ENCODE results near the gene ABCA3. TPM values are rescaled to one million over a fixed set of nuclear protein-coding genes. Genes with fewer than 3 reads are reported as not detected.

Gene ABCA3
- polyA plus RNA-seq, 1 donor, result 4.7 TPM

- no peaks in the 10 kb centered on the region for H3K27me3 ChIP-seq (ENCODE audit: control insufficient read depth, insufficient read depth, low read length)
- no CpG with 5 or more reads among the region's 11 CpGs for WGBS (ENCODE audit: insufficient coverage, low lambda C conversion rate)
- no peak overlapping the region for H3K27ac ChIP-seq (ENCODE audit: low read length)
- peaks cover 8% of the 10 kb centered on the region for H3K4me1 ChIP-seq (ENCODE audit: control insufficient read depth, insufficient read depth, low read length)
- no peaks in the 10 kb centered on the region for H3K9me3 ChIP-seq (ENCODE audit: control insufficient read depth, low read depth, low read length)
- no peak overlapping the region for H3K4me3 ChIP-seq (ENCODE audit: low read length)
- DNase-seq, result no peak
- peaks cover 55% of the 10 kb centered on the region for H3K36me3 ChIP-seq (ENCODE audit: control insufficient read depth, insufficient read depth, low read length)
Observed at GRCh38 chr16:2253293-2253692, 87.2 kb downstream of the ABCA3 start.

DNA sequence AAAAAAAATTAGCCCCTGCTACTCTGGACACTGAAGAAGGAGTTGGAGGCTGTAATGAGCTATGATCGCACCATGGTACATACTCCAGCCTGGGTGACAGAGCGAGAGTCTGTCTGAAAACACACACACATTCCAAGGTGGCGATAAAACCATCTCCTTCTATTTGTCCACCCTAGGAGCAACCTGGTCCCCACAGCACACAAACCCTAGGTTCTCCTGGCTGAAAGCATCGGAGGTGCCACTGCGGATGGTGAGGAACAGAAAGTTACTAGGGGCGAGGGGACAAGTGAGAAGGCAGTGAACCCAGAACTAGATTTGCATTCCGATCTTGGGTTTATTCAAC lies 87.8 kb downstream of the ABCA3 start:
- Histone ChIP-seq H3K27ac (ENCODE audit: low read length) (no peak overlapping the region), H3K4me3 (ENCODE audit: low read length) (no peak overlapping the region), H3K9me3 (ENCODE audit: control insufficient read depth, low read depth, low read length) (no peaks in the 10 kb centered on the region), H3K36me3 (ENCODE audit: control insufficient read depth, insufficient read depth, low read length) (peaks cover 51% of the 10 kb centered on the region), H3K4me1 (ENCODE audit: control insufficient read depth, insufficient read depth, low read length) (peaks cover 8% of the 10 kb centered on the region), H3K27me3 (ENCODE audit: control insufficient read depth, insufficient read depth, low read length) (no peaks in the 10 kb centered on the region)
- no peak for DNase-seq
- 100% methylated on average over 1 of the region's 7 CpGs for WGBS (ENCODE audit: insufficient coverage, low lambda C conversion rate)

GRCh38 chr16:2251296-2252111 lies 89.0 kb downstream of the ABCA3 start, which contains the start of gene ECI1:
Gene ECI1 (minus strand): TSS chr16:2251587. CDS start chr16:2251566, 21 bp downstream.
- no CpG with 5 or more reads among the region's 88 CpGs for WGBS (ENCODE audit: insufficient coverage, low lambda C conversion rate)

DNA sequence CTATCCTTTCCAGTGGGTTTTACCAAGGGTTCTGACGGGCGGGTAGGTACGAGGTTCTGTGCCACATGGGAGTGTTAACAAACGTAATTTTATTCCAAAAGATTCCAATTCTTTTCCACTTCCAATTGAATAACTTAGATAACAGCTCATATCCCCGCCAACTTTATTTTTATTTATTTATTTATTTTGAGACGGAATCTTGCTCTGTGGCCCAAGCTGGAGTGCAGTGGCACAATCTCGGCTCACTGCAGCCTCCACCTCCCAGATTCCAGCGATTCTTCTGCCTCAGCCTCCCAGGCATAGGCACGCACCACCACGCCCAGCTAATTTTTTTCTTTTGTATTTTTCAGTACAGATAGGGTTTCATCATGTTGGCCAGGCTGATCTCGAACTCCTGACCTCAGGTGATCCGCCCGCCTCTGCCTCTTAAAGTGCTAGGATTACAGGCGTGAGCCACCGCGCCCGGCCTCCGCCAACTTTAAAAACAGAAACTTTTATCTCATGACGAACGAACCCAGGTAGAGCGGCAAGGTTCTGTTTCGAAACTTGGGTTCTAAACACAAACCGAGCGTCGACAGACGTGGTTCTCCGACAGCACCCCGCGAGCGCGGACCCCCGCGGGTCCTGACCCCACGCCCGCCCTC lies 89.8 kb downstream of the ABCA3 start:
- H3K36me3 ChIP-seq (ENCODE audit: control insufficient read depth, insufficient read depth, low read length), result peaks cover 44% of the 10 kb centered on the region

More at GRCh38 chr16:2251296-2252111, 89.0 kb downstream of the ABCA3 start, which contains the start of gene ECI1:
- no peaks in the 10 kb centered on the region for H3K27me3 ChIP-seq (ENCODE audit: control insufficient read depth, insufficient read depth, low read length)
- H3K4me1 ChIP-seq (ENCODE audit: control insufficient read depth, insufficient read depth, low read length), result peaks cover 8% of the 10 kb centered on the region
- DNase-seq, result peak; percentile 91 to 96
- peak within 1 kb of the TSS; percentile 68 for H3K4me3 ChIP-seq (ENCODE audit: low read length)
- H3K9me3 ChIP-seq (ENCODE audit: control insufficient read depth, low read depth, low read length), result no peaks in the 10 kb centered on the region
- peak within 1 kb of the TSS; percentile 80 for H3K27ac ChIP-seq (ENCODE audit: low read length)
- H3K36me3 ChIP-seq (ENCODE audit: control insufficient read depth, insufficient read depth, low read length), result peaks cover 44% of the 10 kb centered on the region

DNA sequence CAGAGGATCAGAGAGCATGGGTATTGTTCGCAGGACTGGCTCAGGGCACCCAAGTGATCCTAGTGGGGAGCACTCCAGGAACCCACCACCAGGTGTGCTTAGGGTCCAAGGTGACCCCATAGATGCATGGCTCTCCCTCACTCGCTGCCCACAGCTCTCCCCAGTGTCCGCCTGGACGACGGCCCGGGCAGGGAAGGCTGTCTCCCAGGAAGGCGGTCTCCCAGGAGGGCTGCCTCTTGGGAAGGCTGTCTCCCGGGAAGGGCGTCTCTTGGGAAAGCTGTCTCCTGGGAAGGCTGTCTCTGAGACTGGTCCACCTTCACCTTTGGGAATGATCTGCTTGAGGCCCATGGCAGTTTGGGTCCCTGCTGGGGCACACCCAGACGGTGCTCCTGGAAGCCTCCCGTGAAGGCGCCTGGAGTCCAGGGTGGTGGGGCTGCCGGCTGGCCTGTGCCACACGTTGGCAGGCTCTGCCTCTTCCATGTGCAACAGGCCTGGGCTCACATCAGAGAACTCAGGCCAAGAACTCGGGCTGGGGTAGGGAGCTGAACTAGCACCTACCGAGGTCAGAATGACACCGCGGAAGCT lies 94.1 kb downstream of the ABCA3 start:
- peaks cover 54% of the 10 kb centered on the region for H3K36me3 ChIP-seq (ENCODE audit: control insufficient read depth, insufficient read depth, low read length)
- no peaks in the 10 kb centered on the region for H3K9me3 ChIP-seq (ENCODE audit: control insufficient read depth, low read depth, low read length)
- no CpG with 5 or more reads among the region's 18 CpGs for WGBS (ENCODE audit: insufficient coverage, low lambda C conversion rate)
- H3K27ac ChIP-seq (ENCODE audit: low read length), result no peak overlapping the region
- no peaks in the 10 kb centered on the region for H3K4me1 ChIP-seq (ENCODE audit: control insufficient read depth, insufficient read depth, low read length)
- DNase-seq, result no peak
- no peak overlapping the region for H3K4me3 ChIP-seq (ENCODE audit: low read length)
- no peaks in the 10 kb centered on the region for H3K27me3 ChIP-seq (ENCODE audit: control insufficient read depth, insufficient read depth, low read length)

More for the DNA sequence above, 89.8 kb downstream of the ABCA3 start:
- Histone ChIP-seq H3K9me3 (ENCODE audit: control insufficient read depth, low read depth, low read length) (no peaks in the 10 kb centered on the region), H3K27me3 (ENCODE audit: control insufficient read depth, insufficient read depth, low read length) (no peaks in the 10 kb centered on the region), H3K4me3 (ENCODE audit: low read length) (peak overlapping the region; percentile 68), H3K4me1 (ENCODE audit: control insufficient read depth, insufficient read depth, low read length) (peaks cover 8% of the 10 kb centered on the region), H3K27ac (ENCODE audit: low read length) (peak overlapping the region; percentile 80)
- DNase-seq, result no peak
- 16% methylated on average over 4 of the region's 35 CpGs for WGBS (ENCODE audit: insufficient coverage, low lambda C conversion rate)

GRCh38 chr16:2244926-2245795 lies 95.4 kb downstream of the ABCA3 start:
- Histone ChIP-seq H3K27ac (ENCODE audit: low read length) (no peak overlapping the region), H3K36me3 (ENCODE audit: control insufficient read depth, insufficient read depth, low read length) (peaks cover 54% of the 10 kb centered on the region), H3K4me1 (ENCODE audit: control insufficient read depth, insufficient read depth, low read length) (no peaks in the 10 kb centered on the region), H3K4me3 (ENCODE audit: low read length) (no peak overlapping the region), H3K27me3 (ENCODE audit: control insufficient read depth, insufficient read depth, low read length) (no peaks in the 10 kb centered on the region), H3K9me3 (ENCODE audit: control insufficient read depth, low read depth, low read length) (no peaks in the 10 kb centered on the region)
- DNase-seq, result no peak
- WGBS (ENCODE audit: insufficient coverage, low lambda C conversion rate), result 100% methylated on average over 3 of the region's 30 CpGs

GRCh38 chr16:2244301-2244700 lies 96.2 kb downstream of the ABCA3 start:
- no peaks in the 10 kb centered on the region for H3K27me3 ChIP-seq (ENCODE audit: control insufficient read depth, insufficient read depth, low read length)
- WGBS (ENCODE audit: insufficient coverage, low lambda C conversion rate), result no CpG with 5 or more reads among the region's 17 CpGs
- no peak for DNase-seq
- no peaks in the 10 kb centered on the region for H3K9me3 ChIP-seq (ENCODE audit: control insufficient read depth, low read depth, low read length)
- H3K27ac ChIP-seq (ENCODE audit: low read length), result no peak overlapping the region
- no peaks in the 10 kb centered on the region for H3K4me1 ChIP-seq (ENCODE audit: control insufficient read depth, insufficient read depth, low read length)
- no peak overlapping the region for H3K4me3 ChIP-seq (ENCODE audit: low read length)
- H3K36me3 ChIP-seq (ENCODE audit: control insufficient read depth, insufficient read depth, low read length), result peaks cover 54% of the 10 kb centered on the region

DNA sequence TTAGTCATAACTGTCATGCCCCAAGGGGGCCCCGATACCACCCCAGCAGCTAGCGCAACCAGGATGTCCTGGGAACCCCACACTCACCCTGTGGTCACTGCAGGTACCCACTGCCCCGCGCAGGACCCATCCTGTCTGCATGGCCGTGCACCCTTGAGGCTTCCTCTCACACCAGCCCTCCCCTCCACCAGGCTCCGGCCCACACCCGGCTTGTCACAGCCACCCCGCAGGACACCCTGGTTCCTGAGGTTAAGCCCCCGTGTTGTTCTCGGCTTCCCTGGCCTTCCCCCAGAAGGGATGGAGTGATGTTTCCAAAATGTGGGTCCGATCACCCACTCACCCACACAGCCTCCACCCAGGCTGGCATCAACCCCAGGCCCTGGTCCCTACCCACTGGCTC lies 96.7 kb downstream of the ABCA3 start:
- H3K4me1 ChIP-seq (ENCODE audit: control insufficient read depth, insufficient read depth, low read length), result no peaks in the 10 kb centered on the region
- no CpG with 5 or more reads among the region's 11 CpGs for WGBS (ENCODE audit: insufficient coverage, low lambda C conversion rate)
- H3K4me3 ChIP-seq (ENCODE audit: low read length), result no peak overlapping the region
- H3K9me3 ChIP-seq (ENCODE audit: control insufficient read depth, low read depth, low read length), result no peaks in the 10 kb centered on the region
- no peak for DNase-seq
- H3K27ac ChIP-seq (ENCODE audit: low read length), result no peak overlapping the region
- H3K36me3 ChIP-seq (ENCODE audit: control insufficient read depth, insufficient read depth, low read length), result peaks cover 52% of the 10 kb centered on the region
- H3K27me3 ChIP-seq (ENCODE audit: control insufficient read depth, insufficient read depth, low read length), result no peaks in the 10 kb centered on the region

GRCh38 chr16:2243031-2243528 lies 97.4 kb downstream of the ABCA3 start:
- no peak for DNase-seq
- WGBS (ENCODE audit: insufficient coverage, low lambda C conversion rate), result no CpG with 5 or more reads among the region's 19 CpGs
- no peak overlapping the region for H3K27ac ChIP-seq (ENCODE audit: low read length)
- peaks cover 3% of the 10 kb centered on the region for H3K9me3 ChIP-seq (ENCODE audit: control insufficient read depth, low read depth, low read length)
- H3K36me3 ChIP-seq (ENCODE audit: control insufficient read depth, insufficient read depth, low read length), result peaks cover 50% of the 10 kb centered on the region
- no peak overlapping the region for H3K4me3 ChIP-seq (ENCODE audit: low read length)
- H3K27me3 ChIP-seq (ENCODE audit: control insufficient read depth, insufficient read depth, low read length), result peaks cover 3% of the 10 kb centered on the region
- peaks cover 7% of the 10 kb centered on the region for H3K4me1 ChIP-seq (ENCODE audit: control insufficient read depth, insufficient read depth, low read length)

- peaks cover 50% of the 10 kb centered on the region for H3K36me3 ChIP-seq (ENCODE audit: control insufficient read depth, insufficient read depth, low read length)
- H3K9me3 ChIP-seq (ENCODE audit: control insufficient read depth, low read depth, low read length), result peaks cover 8% of the 10 kb centered on the region
Observed at GRCh38 chr16:2242598-2242997, 97.9 kb downstream of the ABCA3 start.

More at GRCh38 chr16:2242598-2242997, 97.9 kb downstream of the ABCA3 start:
- DNase-seq, result no peak
- Histone ChIP-seq H3K4me1 (ENCODE audit: control insufficient read depth, insufficient read depth, low read length) (peaks cover 12% of the 10 kb centered on the region), H3K27ac (ENCODE audit: low read length) (no peak overlapping the region), H3K27me3 (ENCODE audit: control insufficient read depth, insufficient read depth, low read length) (peaks cover 8% of the 10 kb centered on the region), H3K4me3 (ENCODE audit: low read length) (no peak overlapping the region)
- whole genome bisulfite sequencing (ENCODE audit: insufficient coverage, low lambda C conversion rate), result no CpG with 5 or more reads among the region's 11 CpGs

Measured in large intestine (tissue), 3 donors.